GM20000 (cell line): ENCODE results near the gene HOXC10.

ENCODE experiments used
- DNase-seq: peaks from one replicate; pipeline ENCODE4 v3.0.0; 2012; ENCODE audit warnings: low spot score
- CTCF ChIP-seq: IDR thresholded peaks from 2 replicates; pipeline ENCODE4 v1.5.1; 2012; ENCODE audit warnings: mild to moderate bottlenecking, control low read depth; ENCODE audit errors: extremely low read depth, missing control alignments

HOXC10 gene

DNA sequence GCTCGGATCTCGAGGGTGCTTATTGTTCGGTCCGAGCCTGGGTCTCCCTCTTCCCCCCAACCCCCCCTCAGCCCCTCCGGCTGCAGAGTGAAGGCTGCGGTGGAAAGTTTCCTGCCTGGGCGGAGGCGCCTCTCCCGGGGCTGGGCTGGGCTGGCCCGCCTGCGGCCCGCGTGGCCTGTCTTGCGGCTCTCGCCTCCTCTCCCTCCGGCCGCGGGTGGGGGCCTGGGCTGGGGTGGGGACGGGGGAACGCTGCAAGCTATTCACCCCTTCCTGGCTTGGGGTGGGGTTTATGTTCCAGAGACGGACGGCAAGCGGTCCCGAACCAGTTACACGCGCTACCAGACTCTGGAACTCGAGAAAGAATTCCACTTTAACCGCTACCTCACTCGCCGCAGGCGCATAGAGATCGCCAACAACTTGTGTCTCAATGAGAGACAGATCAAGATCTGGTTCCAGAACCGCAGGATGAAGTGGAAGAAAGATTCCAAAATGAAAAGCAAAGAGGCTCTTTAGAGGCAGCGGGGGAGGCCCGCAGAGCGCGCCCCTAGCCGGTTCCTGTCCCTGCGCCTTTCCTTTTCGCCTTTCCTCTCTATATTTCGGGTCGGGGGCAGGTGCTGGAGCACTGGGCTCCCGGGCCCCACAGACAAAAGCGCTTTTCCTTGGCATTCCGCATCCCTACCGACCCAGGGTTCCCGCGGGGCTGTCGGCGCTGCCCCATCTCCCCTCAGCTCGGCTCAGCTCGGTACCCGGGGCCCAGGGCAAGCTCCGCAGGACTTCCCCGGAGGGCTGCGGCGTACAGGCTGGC lies 49.2 kb downstream of the HOXC10 start:
- DNase-seq: no peak
- TF ChIP-seq CTCF: no peak

GRCh38 chr12:54034785-54035310 lies 49.9 kb downstream of the HOXC10 start:
- no peak for TF ChIP-seq CTCF
- DNase-seq: no peak

- DNase-seq: no peak
- no peak for TF ChIP-seq CTCF
Measured at GRCh38 chr12:54035568-54036264, 50.8 kb downstream of the HOXC10 start.

- no peak for TF ChIP-seq CTCF
- no peak for DNase-seq
Measured at GRCh38 chr12:54036620-54037359, 51.8 kb downstream of the HOXC10 start.

DNA sequence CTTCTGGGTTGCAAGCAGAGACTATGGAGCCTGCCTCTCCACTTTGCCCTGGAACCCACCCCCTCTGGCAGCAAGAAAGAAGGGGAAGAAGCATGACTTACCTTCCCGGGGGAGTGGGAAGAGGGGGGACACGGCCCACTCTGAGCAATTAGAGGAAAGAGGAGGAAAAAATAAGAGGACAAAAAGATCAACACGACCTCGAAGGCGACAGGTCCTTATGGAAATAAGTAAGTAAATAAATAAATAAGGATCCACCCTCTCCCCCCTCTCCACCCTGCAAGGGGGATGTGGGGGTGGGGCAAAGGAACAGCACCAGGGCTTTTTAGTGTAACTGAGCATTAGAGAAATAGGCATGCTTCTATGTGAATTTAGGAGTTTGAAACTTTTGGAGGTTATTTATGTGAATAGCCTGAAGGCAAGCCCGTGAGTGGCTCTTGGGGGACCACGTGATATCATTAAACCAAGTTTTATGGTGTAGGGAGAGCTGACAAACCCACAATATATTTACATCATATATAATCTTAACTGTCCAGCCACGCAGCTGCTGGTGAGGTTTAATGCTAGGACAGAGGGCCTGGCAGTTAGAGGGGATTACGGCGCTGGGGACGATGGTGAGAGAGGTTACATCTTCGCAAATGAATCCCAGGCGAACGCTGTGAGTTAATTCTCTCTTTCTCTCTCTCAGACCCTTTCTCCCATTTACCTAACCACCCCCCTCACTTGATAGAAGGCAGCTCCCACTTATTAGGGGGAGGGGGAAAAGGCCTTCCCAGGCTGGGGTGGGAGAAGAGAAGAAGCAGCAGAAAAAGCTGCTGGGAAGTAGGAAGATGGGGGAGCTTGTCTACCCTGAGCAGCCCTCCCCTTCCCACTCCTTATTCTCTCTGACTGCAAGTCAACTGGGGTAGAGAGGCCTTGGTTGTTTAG lies 52.7 kb downstream of the HOXC10 start:
- no peak for TF ChIP-seq CTCF
- DNase-seq: no peak

- no peak for TF ChIP-seq CTCF
- no peak for DNase-seq
Measured at GRCh38 chr12:54038284-54038870, 53.4 kb downstream of the HOXC10 start.
